Trophoblast cell (in vitro differentiated cells and primary cell): ENCODE measurements around the gene KIF16B.

Source experiments
- DNase-seq, 2 donors: peaks; one replicate each; pipeline ENCODE4 v3.0.0-alpha.2; 2016
- H2AFZ ChIP-seq: 2 replicates; pipeline ENCODE4 v1.6.1; 2013; ENCODE audit warnings: low read length, moderate library complexity, mild to moderate bottlenecking; ENCODE audit not compliant: insufficient read depth, poor library complexity
- H2AK5ac ChIP-seq: 2 replicates; pipeline ENCODE4 v1.6.1; 2013; ENCODE audit warnings: mild to moderate bottlenecking, low read length
- H2BK120ac ChIP-seq: 2 replicates; pipeline ENCODE4 v1.6.1; 2013; ENCODE audit warnings: low read length, mild to moderate bottlenecking, moderate library complexity; ENCODE audit not compliant: insufficient read depth, poor library complexity
- H2BK12ac ChIP-seq: 2 replicates; pipeline ENCODE4 v1.6.1; 2013; ENCODE audit warnings: mild to moderate bottlenecking, low read length, moderate library complexity
- H2BK5ac ChIP-seq: 2 replicates; pipeline ENCODE4 v1.6.1; 2013; ENCODE audit warnings: low read length, low read depth, moderate library complexity, mild to moderate bottlenecking; ENCODE audit not compliant: poor library complexity
- H3K14ac ChIP-seq: 2 replicates; pipeline ENCODE4 v1.6.1; 2013; ENCODE audit warnings: mild to moderate bottlenecking, low read length
- H3K18ac ChIP-seq: 2 replicates; pipeline ENCODE4 v1.6.1; 2013; ENCODE audit warnings: mild to moderate bottlenecking, low read length
- H3K23ac ChIP-seq: 2 replicates; pipeline ENCODE4 v1.6.1; 2013; ENCODE audit warnings: low read length
- H3K27ac ChIP-seq: 2 replicates; pipeline ENCODE4 v1.5.1; 2013; ENCODE audit warnings: low read depth, mild to moderate bottlenecking, inconsistent platforms, low read length, moderate library complexity
- H3K27me3 ChIP-seq: 2 replicates; pipeline ENCODE4 v1.6.1; 2013; ENCODE audit warnings: inconsistent platforms, mild to moderate bottlenecking, low read length, moderate library complexity; ENCODE audit not compliant: insufficient read depth
- H3K36me3 ChIP-seq, 2 experiments: 1 replicate in 1 of 2; 2 replicates in 1 of 2; pipeline ENCODE4 v1.6.1; 2013; ENCODE audit warnings: low read length in 2 of 2, mild to moderate bottlenecking in 2 of 2, moderate library complexity in 1 of 2; ENCODE audit not compliant: insufficient read depth in 2 of 2, control insufficient read depth in 1 of 2
- H3K4ac ChIP-seq: 2 replicates; pipeline ENCODE4 v1.6.1; 2013; ENCODE audit warnings: low read depth, mild to moderate bottlenecking, low read length, moderate library complexity
- H3K4me1 ChIP-seq, 2 experiments: 1 replicate in 1 of 2; 2 replicates in 1 of 2; pipeline ENCODE4 v1.6.1; 2013; ENCODE audit warnings: low read length in 2 of 2, mild to moderate bottlenecking in 2 of 2, moderate library complexity in 1 of 2; ENCODE audit not compliant: insufficient read depth in 2 of 2, control insufficient read depth in 1 of 2
- H3K4me2 ChIP-seq: 2 replicates; pipeline ENCODE4 v1.6.1; 2013; ENCODE audit warnings: inconsistent platforms, mild to moderate bottlenecking, low read length, moderate library complexity
- H3K4me3 ChIP-seq: 2 replicates; pipeline ENCODE4 v1.5.1; 2013; ENCODE audit warnings: mild to moderate bottlenecking, low read depth, low read length, inconsistent platforms
- H3K79me1 ChIP-seq: one replicate; pipeline ENCODE4 v1.6.1; 2013; ENCODE audit warnings: low read length
- H3K79me2 ChIP-seq: 2 replicates; pipeline ENCODE4 v1.6.1; 2013; ENCODE audit warnings: low read length, mild to moderate bottlenecking; ENCODE audit not compliant: control insufficient read depth, insufficient read depth, poor library complexity
- H3K9ac ChIP-seq: 2 replicates; pipeline ENCODE4 v1.6.1; 2013; ENCODE audit warnings: mild to moderate bottlenecking, low read length
- H3K9me3 ChIP-seq: 2 replicates; pipeline ENCODE4 v1.6.1; 2013; ENCODE audit warnings: low read depth, mild to moderate bottlenecking, control low read depth, inconsistent platforms, low read length; ENCODE audit not compliant: insufficient read depth
- H4K12ac ChIP-seq: 2 replicates; pipeline ENCODE4 v1.6.1; 2013; ENCODE audit warnings: low read depth, mild to moderate bottlenecking, low read length, moderate library complexity
- H4K8ac ChIP-seq: 2 replicates; pipeline ENCODE4 v1.6.1; 2013; ENCODE audit warnings: low read depth, mild to moderate bottlenecking, low read length, moderate library complexity
- H4K91ac ChIP-seq: one replicate; pipeline ENCODE4 v1.6.1; 2013; ENCODE audit warnings: low read depth, mild to moderate bottlenecking, low read length, moderate library complexity
- WGBS: extraction: QIAGEN DNeasy Blood & Tissue Kit; methylation state at CpG from one replicate; pipeline ENCODE4 v1.1.7; 2013; ENCODE audit warnings: missing lambda C conversion rate; ENCODE audit not compliant: insufficient read length, insufficient coverage; ENCODE audit errors: extremely low coverage; 5-methylcytosine and 5-hydroxymethylcytosine counted together

KIF16B gene

GRCh38 chr20:16410626-16411025 lies 162.6 kb downstream of the KIF16B start:
- Histone ChIP-seq H4K12ac (no peak overlapping the region), H2AK5ac (no peak overlapping the region), H3K4me2 (no peak overlapping the region), H3K18ac (no peak overlapping the region), H3K27ac (no peak overlapping the region), H3K9me3 (no peaks in the 10 kb centered on the region), H2AFZ (no peak overlapping the region), H2BK12ac (no peak overlapping the region), H4K91ac (no peak overlapping the region), H2BK120ac (no peak overlapping the region), H2BK5ac (no peak overlapping the region), H3K4me3 (no peak overlapping the region), H3K23ac (no peak overlapping the region), H3K27me3 (no peaks in the 10 kb centered on the region), H4K8ac (no peak overlapping the region), H3K4ac (no peak overlapping the region), H3K79me1 (no peaks in the 10 kb centered on the region), H3K4me1 (peaks cover 5% of the 10 kb centered on the region in 2 experiments), H3K36me3 (peaks cover 0 to 2% of the 10 kb centered on the region in 2 experiments), H3K9ac (no peak overlapping the region), H3K79me2 (no peaks in the 10 kb centered on the region), H3K14ac (no peak overlapping the region)
- no CpG with 5 or more reads among the region's 3 CpGs for WGBS
- no peak for DNase-seq

GRCh38 chr20:16408981-16409380 lies 164.3 kb downstream of the KIF16B start:
- Histone ChIP-seq H3K9me3 (no peaks in the 10 kb centered on the region), H4K8ac (no peak overlapping the region), H3K4me1 (peaks cover 5% of the 10 kb centered on the region in 2 experiments), H3K23ac (peak overlapping the region; percentile 55), H3K9ac (no peak overlapping the region), H2BK120ac (no peak overlapping the region), H2AK5ac (no peak overlapping the region), H3K18ac (no peak overlapping the region), H3K36me3 (peaks cover 2 to 8% of the 10 kb centered on the region in 2 experiments), H2BK12ac (no peak overlapping the region), H3K79me2 (no peaks in the 10 kb centered on the region), H3K4me3 (no peak overlapping the region), H2BK5ac (no peak overlapping the region), H2AFZ (no peak overlapping the region), H3K79me1 (no peaks in the 10 kb centered on the region), H4K91ac (no peak overlapping the region), H3K14ac (no peak overlapping the region), H3K4ac (no peak overlapping the region), H3K4me2 (no peak overlapping the region), H3K27ac (no peak overlapping the region), H4K12ac (no peak overlapping the region), H3K27me3 (no peaks in the 10 kb centered on the region)
- WGBS = no CpG with 5 or more reads among the region's 1 CpG
- no peak for DNase-seq

GRCh38 chr20:16407251-16408067 lies 165.8 kb downstream of the KIF16B start:
- Histone ChIP-seq H3K36me3 (peaks cover 2 to 8% of the 10 kb centered on the region in 2 experiments), H3K27ac (peak overlapping the region; percentile 66), H2BK12ac (peak overlapping the region; percentile 0), H4K8ac (no peak overlapping the region), H2BK5ac (no peak overlapping the region), H2BK120ac (no peak overlapping the region), H3K9ac (no peak overlapping the region), H2AFZ (no peak overlapping the region), H2AK5ac (no peak overlapping the region), H3K23ac (no peak overlapping the region), H3K79me1 (no peaks in the 10 kb centered on the region), H3K4ac (no peak overlapping the region), H3K4me3 (no peak overlapping the region), H3K4me2 (no peak overlapping the region), H3K9me3 (no peaks in the 10 kb centered on the region), H4K12ac (no peak overlapping the region), H4K91ac (no peak overlapping the region), H3K4me1 (peaks cover 5 to 7% of the 10 kb centered on the region in 2 experiments), H3K14ac (no peak overlapping the region), H3K79me2 (no peaks in the 10 kb centered on the region), H3K27me3 (no peaks in the 10 kb centered on the region), H3K18ac (no peak overlapping the region)
- WGBS = no CpG with 5 or more reads among the region's 5 CpGs
- DNase-seq = peak; percentile 4 to 47

GRCh38 chr20:16405254-16405653 lies 168.0 kb downstream of the KIF16B start:
- Histone ChIP-seq H2BK120ac (no peak overlapping the region), H2AK5ac (no peak overlapping the region), H4K12ac (no peak overlapping the region), H3K9ac (no peak overlapping the region), H2BK5ac (no peak overlapping the region), H4K91ac (no peak overlapping the region), H3K27ac (no peak overlapping the region), H4K8ac (no peak overlapping the region), H2AFZ (no peak overlapping the region), H3K14ac (no peak overlapping the region), H3K79me2 (no peaks in the 10 kb centered on the region), H3K18ac (no peak overlapping the region), H3K27me3 (no peaks in the 10 kb centered on the region), H3K9me3 (no peaks in the 10 kb centered on the region), H3K79me1 (no peaks in the 10 kb centered on the region), H3K23ac (no peak overlapping the region), H3K4me3 (no peak overlapping the region), H3K4me1 (peaks cover 5 to 8% of the 10 kb centered on the region in 2 experiments), H3K36me3 (peaks cover 2 to 8% of the 10 kb centered on the region in 2 experiments), H3K4me2 (no peak overlapping the region), H2BK12ac (peak overlapping the region; percentile 25), H3K4ac (no peak overlapping the region)
- DNase-seq = no peak
- WGBS = no CpG with 5 or more reads among the region's 6 CpGs
